Coronary artery (tissue), 2 donors: ENCODE data around the gene PPP1R16B.

Experiments
- DNase-seq: peaks from one replicate; pipeline ENCODE4 v3.0.0-alpha.2; 2017; ENCODE audit warnings: low spot score
- H3K27ac ChIP-seq, 2 donors: fragments of 200-600 bp; sonication (generic); one replicate each; pipeline ENCODE4 v1.5.1; 2016 to 2019
- H3K4me3 ChIP-seq: fragments of 200-600 bp; sonication (generic); 2 replicates; pipeline ENCODE4 v1.5.1; 2016; ENCODE audit warnings: mild to moderate bottlenecking, moderate library complexity
- CTCF ChIP-seq: fragments of 200-600 bp; sonication (generic); IDR thresholded peaks from one replicate; pipeline ENCODE4 v1.5.1; 2019; ENCODE audit warnings: antibody characterized with exemption

The PPP1R16B gene

DNA sequence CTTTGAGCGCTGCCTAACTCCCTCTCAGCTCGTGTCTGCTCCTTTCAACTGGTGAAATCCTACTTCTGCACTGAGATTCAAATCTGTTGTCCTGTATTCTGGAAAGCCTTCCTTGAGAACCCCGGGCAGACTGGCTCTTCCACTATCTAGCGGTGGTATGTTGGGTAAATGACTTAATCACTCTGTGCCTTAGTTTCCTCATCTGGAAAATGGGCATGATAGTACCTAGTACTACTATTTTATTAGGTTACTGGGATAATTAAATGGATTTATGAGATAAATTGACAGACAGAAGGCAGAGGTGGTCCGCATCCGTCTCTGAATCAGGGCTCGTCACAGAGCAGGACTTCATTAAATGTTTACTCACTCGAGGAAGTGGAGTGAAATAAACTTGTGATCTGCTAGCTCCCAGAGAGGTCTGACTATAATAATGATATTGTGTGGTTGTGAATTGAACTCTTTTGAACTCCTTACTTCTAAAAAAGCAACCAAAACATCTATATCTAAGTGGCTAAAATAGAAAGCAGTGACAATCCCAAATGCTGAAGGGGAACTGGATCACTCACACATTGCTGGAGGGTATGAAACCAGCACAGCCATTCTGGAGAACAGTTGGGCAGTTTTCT is 26.6 kb downstream of the PPP1R16B start:
- Histone ChIP-seq H3K27ac (no peak overlapping the region), H3K4me3 (no peak overlapping the region)
- DNase-seq, result no peak
- TF ChIP-seq CTCF, result no peak

GRCh38 chr20:38833154-38833856 is 27.8 kb downstream of the PPP1R16B start:
- Histone ChIP-seq H3K4me3 (no peak overlapping the region), H3K27ac (no peak overlapping the region)
- DNase-seq, result peak; percentile 24
- TF ChIP-seq CTCF, result no peak

DNA sequence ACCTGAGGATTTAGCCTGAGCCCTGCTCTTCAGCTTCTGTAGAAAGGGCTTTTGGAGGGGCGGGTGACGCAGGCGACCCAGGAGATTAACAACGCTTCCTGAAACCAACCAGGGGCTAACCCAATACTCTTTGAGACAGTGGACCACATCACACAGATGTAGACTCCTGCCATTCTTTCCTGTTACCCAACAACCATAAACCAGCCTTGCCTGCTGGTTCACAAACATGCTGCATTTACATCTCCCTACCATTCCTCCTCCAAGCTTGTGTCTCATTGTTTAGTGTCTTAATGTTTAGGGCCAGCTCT is 28.3 kb downstream of the PPP1R16B start:
- Histone ChIP-seq H3K4me3 (no peak overlapping the region), H3K27ac (no peak overlapping the region)
- no peak for TF ChIP-seq CTCF
- DNase-seq, result no peak

DNA sequence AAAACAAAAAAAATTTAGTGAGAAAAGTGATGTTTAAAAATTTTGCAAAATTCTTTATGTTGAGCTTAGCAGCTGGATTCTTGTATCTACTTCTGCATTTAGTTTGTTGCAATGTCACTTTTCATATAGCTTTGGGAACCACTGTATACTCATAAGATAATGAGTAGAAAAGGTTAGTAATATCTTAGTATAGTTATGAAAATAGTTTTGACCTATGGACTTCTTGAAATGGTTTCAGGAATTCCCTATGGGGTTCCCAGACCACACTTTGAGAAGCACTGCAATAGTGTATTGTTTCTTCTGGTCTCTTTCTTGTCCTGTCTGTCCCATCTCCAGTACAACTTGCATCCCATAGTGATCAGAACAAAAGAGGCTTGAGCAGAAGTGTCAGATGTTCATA is 29.4 kb downstream of the PPP1R16B start:
- Histone ChIP-seq H3K27ac (no peak overlapping the region), H3K4me3 (no peak overlapping the region)
- TF ChIP-seq CTCF, result no peak
- no peak for DNase-seq

GRCh38 chr20:38835792-38836191 is 30.3 kb downstream of the PPP1R16B start:
- no peak for TF ChIP-seq CTCF
- DNase-seq, result peak; percentile 49
- H3K4me3 ChIP-seq, result no peak overlapping the region
- H3K27ac ChIP-seq, result no peak overlapping the region

DNA sequence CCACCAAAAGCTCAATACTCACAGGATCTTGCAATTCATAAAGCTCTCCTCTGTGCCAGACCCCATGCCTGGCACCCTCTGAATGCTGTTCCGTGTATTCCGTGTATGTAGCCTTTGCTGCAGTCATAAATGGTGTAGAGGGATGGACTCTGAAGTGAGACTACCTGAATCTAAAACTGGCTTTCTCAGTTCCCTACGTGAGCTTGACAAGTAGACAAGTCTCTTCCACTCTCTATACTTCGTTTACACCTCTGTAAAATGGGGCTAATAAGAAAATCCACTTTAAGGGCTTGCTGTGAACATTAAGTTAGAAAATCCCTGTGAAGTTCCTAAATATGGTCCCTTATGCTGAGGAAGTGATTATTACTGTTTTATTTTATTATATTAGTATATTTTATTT is 31.5 kb downstream of the PPP1R16B start:
- TF ChIP-seq CTCF, result no peak
- no peak for DNase-seq
- no peak overlapping the region for H3K27ac ChIP-seq
- H3K4me3 ChIP-seq, result no peak overlapping the region

DNA sequence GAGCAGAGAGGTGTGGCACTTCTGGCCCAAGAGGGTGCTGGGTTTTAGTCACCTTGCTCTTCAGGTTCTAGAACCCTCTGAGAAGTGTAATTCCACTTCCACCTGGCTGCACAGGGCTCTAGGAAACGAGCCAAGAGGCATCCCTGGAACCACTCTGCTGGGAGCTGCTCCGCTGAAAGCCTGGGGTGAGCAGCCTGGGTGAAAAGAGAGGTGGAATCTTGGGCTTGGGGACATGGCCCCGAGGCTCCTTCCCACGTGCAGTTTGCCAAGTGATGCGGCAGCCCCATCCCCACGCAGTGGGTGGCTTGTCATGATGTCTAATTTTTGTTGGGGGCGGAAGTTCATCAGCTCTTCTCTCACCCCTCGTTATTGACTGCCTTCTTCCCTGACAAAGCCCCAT is 32.8 kb downstream of the PPP1R16B start:
- peak; percentile 38 for DNase-seq
- no peak overlapping the region for H3K4me3 ChIP-seq
- TF ChIP-seq CTCF, result no peak
- H3K27ac ChIP-seq, result no peak overlapping the region
